GM21526 (cell line): ENCODE measurements around the gene ZSCAN12.
A peak's percentile ranks its signal among the peaks of the same experiment; 100 is the strongest.
"Not testable (repeated sequence)": the region's sequence is repeated elsewhere in the genome, so short reads cannot be mapped to it uniquely, and the experiment has no call there.

Experiments
- ATAC-seq: cut with Tn5 transposase; IDR thresholded peaks from one replicate; pipeline ENCODE4 v1.9.1; 2021; ENCODE audit warnings: moderate library complexity; ENCODE audit not compliant: unreplicated experiment, low FRiP score

ZSCAN12 gene

DNA sequence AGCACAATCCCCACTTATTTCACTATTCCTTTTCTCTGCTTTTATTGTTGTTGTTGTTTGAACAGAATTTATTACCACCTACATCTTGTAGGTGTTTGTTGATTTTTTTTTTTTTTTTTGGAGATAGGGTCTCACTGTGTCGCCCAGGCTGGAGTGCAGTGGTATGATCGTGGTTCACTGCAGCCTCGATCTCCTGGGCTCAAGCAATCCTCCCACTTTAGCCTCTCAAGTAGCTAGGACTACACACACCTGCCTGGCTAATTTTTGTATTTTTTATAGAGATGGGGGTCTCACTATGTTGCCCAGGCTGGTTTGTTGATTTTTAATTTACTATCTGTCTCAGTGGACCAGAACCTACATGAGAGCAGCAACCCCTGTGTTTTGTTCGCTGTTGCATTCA is 3.6 kb downstream of the ZSCAN12 start:
- no peak for ATAC-seq

GRCh38 chr6:28393912-28394662 is 5.5 kb downstream of the ZSCAN12 start:
- no peak for ATAC-seq

DNA sequence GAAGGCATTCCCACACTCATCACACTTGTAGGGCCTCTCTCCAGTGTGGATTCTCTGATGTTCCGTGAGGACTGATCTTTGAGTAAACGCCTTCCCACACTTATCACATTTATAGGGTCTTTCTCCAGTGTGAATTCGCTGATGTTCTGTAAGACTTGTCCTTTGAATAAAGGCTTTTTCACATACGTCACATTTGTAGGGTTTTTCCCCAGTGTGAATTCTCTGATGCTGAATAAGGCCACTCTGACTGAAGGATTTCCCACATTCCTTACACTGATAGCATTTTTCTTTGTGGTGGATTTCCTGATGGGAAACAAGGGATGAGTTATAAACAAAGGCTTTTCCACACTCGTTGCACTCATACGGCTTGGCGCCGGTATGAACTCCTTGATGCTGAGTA is 8.9 kb downstream of the ZSCAN12 start:
- no peak for ATAC-seq

- ATAC-seq, result no peak
Observed at GRCh38 chr6:28384143-28384533, 15.4 kb downstream of the ZSCAN12 start.

DNA sequence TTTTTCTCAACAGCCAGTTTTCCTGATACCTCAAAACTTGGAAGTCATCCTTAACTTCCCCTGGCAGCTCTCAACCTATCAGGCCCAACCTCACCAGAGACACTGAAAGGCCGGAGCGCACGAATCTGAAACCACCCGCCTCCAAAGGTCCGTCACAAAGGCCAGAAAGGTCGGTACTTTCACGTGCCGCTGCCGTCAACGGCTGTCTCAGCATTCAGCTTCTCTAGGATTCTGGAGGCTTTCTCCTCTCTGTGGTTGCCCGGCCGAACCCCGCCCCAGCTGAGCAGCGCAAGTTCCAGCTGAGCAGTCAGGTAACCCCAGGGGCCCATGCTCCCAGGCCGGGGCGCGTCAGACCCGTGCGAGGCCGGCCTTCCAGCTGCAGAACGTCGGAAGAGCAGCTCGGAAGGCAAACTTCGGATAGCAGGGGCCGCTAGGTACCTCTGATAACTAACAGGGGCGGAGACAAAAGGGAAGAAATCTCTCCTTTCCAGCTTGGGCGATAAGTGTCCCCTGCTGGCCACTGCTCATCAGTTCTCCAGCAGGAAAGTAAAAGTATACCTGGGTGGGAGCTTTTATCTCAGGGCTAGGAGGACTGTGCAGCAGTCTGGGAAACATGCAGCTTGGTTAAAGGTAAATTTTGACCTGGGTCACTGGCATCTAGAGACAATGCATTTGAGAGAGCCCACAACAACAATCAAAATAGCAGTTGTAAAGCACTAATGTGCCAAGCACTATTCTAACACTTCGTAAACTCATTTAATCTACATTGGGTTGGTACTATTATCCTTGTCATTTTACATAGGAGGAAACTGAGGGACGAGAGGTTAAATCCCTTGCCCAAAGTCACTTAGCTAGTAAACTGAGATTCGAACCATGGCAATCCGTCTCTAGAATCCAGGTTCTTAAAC is 16.1 kb downstream of the ZSCAN12 start:
- ATAC-seq, result peak; percentile 82

GRCh38 chr6:28380381-28380780 is 19.2 kb downstream of the ZSCAN12 start:
- ATAC-seq, result no peak

- ATAC-seq, result no peak
Observed at GRCh38 chr6:28378644-28379043, 20.9 kb downstream of the ZSCAN12 start.

DNA sequence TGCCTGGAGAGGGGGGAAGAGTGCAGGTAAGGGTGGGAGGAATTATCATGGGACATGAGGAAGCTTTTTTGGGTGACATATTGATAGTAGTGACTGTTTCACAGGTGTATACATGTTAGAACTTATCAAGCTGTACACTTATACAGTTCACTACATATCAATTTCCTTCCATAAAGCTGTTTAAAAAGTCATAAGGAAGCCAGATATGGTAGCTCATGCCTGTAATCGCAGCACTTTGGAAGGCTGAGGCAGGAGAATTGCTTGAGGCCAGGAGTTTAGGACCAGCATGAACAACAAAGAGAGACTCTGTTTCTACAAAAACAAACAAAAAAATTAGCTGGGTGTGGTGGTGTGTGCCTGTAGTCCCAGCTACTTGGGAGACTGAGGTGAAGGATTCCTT is 21.7 kb downstream of the ZSCAN12 start:
- ATAC-seq, result no peak

- no peak for ATAC-seq
Observed at GRCh38 chr6:28373925-28374324, 25.6 kb downstream of the ZSCAN12 start.

DNA sequence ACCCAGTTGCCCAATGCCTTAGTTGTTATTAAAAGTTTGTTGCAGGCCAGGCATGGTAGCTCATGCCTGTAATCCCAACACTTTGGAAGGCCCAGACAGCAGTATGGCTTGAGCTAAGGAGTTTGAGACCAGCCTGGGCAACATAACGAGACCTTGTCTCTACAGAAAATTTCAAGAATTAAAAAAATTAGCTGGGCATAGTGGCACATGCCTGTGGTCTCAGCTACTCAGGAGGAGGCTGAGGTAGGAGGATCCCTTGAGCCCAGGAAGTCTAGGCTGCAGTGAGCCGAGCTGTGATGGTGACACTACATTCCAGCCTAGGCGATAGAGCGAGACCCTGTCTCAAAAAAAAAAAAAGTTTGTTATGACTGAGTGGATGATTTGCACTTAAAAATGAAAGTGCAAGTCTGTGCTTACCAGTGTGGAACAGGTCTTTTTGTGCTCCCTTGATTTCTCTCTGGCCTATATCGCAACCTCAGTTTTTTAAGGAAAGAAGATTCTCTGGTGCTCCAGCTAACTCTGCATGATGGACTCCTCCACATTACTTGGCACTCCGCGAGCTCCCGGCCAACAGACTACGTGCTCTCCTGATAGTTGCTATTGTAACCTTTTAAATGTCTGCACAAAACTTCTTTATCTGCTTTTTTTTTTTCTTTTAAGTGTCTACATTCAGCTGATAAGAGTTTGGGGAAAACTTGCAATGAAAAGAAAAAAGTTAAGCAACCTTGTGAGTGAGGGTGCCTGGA is 27.7 kb downstream of the ZSCAN12 start:
- ATAC-seq, result no peak

DNA sequence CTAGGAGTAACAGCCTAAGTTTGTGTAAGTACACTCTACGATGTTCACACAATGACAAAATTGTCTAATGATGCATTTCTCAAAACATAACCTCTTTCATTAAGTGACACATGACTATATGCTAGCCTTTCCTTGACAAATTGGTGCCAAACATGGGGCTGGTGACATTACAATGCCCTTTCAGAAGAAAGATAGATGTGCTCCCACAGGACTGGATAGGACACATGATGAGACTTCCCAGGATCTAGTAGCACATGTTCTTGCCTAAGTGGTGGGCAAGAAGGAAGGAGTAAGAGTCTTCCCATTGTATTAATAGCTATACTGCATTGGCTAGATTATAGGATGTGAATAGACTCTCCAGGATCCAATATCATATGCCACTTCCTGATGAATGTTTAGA is 28.3 kb downstream of the ZSCAN12 start:
- ATAC-seq, result no peak

GRCh38 chr6:28370440-28370839 is 29.1 kb downstream of the ZSCAN12 start:
- ATAC-seq, result no peak

DNA sequence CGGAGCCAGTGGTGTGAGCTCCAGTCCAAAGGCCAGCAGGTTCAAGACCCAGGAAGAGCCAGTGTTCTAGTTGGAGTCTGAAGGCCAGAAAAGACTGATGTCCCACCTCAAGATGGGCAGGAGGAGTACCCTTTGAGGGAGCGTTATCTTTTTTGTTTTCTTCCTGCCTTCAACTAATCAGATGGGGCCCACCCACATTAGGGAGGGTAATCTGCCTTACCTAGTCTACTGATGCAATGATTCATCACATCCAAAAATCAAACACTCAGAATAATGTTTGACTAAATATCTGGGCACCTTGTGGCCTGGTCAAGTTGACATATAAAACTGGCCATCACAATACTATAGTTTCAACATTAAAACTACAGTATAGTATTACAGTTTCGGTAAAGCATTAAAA is 30.1 kb downstream of the ZSCAN12 start:
- no peak for ATAC-seq

DNA sequence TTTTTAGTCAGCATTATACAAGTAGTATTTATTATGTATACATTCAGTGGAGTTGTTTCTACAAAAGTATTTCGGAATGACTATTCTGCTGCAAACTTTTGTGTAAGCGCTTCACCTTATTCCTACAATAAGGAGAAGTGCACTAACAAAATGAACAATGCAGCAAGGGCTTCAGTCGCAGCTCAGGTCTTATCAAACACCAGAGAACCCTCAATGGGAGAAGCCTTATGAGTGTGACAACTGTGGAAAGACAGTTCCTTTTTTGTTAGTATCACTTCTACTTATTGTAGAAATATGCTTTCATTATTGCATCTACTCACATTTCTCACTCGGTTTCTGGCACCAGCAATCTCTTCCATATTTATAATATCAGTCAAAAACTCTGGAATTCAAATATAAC is 31.0 kb downstream of the ZSCAN12 start:
- ATAC-seq, result no peak

DNA sequence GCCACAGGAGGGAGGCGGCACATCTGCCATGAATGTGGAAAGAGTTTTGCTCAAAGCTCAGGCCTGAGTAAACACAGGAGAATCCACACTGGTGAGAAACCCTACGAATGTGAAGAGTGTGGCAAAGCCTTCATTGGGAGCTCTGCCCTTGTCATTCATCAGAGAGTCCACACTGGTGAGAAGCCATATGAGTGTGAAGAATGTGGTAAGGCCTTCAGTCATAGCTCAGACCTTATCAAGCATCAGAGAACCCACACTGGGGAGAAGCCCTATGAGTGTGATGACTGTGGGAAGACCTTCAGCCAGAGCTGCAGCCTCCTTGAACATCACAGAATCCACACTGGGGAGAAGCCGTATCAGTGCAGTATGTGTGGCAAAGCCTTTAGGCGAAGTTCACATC is 34.0 kb downstream of the ZSCAN12 start:
- not testable (repeated sequence) for ATAC-seq

DNA sequence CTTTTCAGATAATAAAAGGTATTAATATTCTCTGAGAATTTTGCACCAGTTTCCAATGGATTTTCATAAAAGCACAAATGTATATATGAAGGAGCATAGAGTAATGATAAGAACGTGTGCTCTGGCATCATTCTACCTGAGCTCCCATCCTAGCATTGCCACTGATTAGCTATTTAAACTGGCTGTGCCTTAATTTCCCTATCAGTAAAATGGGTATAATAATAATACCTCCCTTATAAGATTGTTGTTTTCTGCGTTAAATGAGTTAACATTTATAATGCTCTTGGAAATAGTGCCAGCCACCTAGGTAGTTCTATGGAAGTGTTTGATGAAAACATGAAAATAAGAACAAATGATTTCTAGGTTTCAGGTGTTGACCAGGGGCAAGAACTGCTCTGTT is 38.6 kb downstream of the ZSCAN12 start:
- no peak for ATAC-seq

DNA sequence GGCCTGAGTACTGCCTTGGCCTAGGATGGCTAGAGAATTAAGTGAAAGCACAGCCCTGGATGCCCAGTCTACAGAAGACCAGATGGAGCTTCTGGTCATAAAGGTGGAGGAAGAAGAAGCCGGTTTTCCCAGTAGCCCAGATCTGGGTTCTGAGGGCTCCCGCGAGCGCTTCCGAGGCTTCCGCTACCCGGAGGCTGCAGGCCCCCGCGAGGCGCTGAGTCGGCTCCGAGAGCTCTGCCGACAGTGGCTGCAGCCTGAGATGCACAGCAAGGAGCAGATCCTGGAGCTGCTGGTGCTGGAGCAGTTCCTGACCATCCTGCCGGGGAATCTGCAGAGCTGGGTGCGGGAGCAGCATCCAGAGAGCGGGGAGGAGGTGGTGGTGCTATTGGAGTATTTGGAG is 40.0 kb downstream of the ZSCAN12 start:
- ATAC-seq, result not testable (repeated sequence)

GRCh38 chr6:28357036-28357435 is 42.5 kb downstream of the ZSCAN12 start:
- no peak for ATAC-seq

DNA sequence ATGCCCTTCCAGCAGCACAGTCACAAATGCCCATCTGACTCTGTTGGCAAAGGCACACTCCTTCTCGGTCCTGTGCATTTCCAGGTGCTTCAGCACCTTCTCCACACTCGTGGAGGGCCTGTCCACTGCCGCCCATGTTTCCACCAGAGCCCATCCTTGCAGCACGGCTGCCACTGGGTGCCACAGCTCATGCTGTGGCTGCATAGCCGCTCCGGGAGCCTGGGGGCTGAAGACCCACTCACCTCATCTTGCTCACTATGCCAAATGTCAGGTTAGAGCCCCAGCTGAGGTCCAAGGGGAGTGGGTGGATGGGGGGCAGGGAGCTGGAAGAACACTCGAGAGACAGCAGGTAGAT is 42.9 kb downstream of the ZSCAN12 start:
- ATAC-seq, result no peak

DNA sequence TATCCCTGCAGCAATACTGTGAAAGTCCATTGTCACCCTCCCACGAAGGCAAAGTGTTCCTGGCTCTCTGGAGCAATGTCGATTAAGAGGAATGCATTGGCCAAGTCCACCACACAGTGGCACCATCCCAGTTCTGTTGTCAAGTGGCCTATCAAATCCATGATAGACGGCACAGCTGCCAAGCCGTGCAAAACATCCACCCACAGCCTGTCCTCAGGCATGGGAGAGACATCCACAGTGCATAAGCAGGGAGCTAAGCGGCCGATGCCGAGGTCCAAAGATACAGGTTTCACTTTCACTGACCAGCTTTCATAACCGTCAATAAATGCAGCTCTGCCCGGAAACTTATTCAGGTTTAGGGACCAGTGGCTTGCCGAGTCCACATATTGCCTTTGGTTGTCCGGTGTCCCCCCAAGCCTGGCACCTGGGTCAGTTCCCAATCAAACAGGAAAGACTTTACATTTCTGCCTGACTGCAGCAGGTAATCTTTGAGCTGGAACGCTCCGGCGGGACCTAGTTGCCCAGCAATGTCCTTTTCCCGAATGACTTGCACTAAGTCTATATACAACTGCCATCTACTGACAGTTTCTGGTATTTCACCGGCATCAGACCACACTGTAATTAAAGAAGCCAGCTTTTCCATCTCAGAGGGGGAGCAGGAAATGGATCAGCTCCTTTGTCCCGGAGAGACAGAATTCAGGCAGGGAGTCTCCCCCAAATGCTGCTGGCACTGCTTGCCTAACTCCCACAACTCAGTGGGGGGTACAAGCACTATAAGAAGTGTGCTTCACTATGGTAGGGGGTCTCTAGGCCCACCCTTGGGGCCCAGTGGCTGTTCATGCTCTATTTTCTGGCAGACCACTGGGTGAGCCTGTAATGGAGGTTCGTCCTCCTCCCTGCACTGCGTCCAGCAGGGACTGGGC is 43.5 kb downstream of the ZSCAN12 start:
- peak; percentile 64 for ATAC-seq
